COLO668 (cell line): Measurements from ENCODE around the gene GKN1.

Experiments used
- DNase-seq: peaks from one replicate; lab custom pipeline; 2025; ENCODE audit not compliant: unreplicated experiment; lab: John Stamatoyannopoulos, UW

GKN1 gene

DNA sequence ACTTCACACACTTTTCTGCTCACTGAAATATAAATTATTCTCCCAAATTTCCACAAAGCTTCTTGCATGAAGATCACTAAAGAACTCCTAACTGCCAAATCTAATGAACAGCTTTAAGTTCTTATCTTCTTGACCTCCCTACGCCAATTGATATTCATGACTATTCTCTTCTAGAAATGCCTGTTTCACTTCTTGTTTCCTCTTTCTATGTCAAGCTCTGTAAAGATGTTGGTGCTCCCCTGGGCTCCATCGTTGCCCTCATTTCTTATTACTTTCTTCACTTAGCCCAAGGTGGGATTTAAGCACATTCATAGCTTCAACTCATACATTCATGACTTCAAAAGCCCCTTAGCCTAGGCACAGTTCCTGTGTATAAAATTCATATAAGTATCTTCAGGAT, 29.3 kb downstream of the GKN1 start:
- no peak for DNase-seq

DNA sequence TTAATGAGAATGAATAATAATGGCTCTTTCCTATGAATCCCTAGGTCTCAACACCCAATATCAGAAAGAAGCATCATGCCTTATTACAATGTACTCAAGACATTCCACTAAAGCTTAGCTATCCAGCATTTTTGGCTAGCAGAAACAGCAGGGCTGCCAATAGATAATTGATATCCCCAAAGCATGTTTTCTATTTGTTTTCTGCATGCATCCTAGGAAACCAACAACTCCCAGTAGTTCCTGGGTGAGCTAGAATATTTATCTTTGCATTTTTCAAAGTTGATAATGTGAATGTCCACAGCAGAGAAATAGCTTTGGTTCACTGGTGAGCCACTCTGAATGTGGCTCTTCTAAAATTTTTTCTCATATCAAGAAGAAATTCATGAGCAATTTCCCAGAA, 32.7 kb downstream of the GKN1 start:
- no peak for DNase-seq

DNA sequence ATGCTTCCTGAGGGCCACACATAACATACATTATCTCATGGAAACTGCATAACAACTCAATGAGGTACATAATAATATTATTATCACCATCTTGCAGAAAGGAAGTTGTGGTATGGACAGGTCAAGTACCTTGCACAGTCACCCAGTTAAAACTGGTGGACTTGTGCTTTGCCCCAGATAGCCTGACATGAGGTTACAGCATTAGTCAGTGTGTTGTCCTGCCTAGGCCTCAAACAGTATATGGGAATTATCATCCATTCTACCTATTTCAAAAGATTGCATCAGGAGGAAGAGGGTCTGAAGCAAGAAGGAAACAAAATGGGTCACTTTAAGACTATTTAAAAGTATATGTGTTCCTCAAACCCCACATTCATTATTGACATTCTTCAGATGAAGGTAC, 33.2 kb downstream of the GKN1 start:
- no peak for DNase-seq

DNA sequence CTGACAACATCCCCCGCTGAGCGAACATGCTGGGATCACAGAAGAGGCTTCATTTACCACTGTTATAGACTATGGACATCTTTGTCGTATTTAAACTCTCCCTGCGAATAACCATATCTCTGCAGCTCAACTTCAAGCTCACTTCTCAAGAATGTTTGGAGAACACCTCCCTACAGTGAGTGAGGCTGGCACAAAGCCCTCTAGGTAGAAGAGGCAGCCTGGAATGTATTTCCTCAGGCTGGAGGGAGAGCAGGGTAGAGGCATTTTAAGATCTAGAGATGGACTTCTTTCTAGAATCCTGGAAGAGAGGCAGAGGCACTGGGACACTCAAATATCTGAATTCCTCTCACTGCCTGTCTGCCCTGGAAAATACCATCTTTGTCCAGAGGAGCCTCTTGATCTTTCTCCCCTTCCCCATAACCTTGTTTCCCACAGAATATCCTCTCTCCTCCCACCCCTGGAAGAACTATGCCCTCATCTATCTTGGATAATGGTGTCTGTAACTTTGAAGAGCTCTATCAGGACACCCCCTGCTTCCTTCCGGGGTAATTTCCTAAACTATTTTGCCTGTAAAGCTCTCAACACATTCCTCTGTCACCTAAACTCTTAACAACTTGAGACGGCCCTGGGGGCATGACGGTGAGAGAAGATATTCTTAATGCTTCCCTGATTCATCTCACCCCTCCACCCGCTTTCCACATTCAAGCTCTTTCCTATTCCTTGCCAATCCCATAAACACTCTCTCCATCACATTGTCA, 36.2 kb downstream of the GKN1 start:
- no peak for DNase-seq

DNA sequence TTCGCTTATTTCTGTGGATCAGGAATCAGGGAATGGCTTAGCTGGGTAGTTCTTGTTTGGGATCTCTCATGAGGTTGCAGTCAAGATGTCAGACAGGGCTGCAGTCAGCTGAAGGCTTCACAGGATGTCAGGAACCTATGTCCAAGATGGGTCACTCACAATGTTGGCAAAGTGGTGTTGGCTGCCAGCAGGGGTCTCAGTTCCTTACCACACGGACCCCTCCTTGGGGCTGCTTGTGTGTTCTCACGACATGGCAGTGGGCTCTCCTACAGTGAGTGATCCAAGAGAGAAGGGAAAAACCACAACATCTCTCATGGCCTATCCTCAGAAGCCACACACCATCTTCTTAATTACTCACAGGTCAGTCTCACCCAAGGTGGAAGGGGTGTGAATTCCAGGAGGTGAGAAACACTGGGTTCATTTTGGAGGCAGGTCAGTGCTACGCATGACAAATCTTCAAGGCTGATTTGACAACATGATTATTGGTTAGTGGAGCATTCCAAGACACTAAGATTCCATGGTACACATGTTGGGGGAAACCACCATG, 37.2 kb downstream of the GKN1 start:
- no peak for DNase-seq

DNA sequence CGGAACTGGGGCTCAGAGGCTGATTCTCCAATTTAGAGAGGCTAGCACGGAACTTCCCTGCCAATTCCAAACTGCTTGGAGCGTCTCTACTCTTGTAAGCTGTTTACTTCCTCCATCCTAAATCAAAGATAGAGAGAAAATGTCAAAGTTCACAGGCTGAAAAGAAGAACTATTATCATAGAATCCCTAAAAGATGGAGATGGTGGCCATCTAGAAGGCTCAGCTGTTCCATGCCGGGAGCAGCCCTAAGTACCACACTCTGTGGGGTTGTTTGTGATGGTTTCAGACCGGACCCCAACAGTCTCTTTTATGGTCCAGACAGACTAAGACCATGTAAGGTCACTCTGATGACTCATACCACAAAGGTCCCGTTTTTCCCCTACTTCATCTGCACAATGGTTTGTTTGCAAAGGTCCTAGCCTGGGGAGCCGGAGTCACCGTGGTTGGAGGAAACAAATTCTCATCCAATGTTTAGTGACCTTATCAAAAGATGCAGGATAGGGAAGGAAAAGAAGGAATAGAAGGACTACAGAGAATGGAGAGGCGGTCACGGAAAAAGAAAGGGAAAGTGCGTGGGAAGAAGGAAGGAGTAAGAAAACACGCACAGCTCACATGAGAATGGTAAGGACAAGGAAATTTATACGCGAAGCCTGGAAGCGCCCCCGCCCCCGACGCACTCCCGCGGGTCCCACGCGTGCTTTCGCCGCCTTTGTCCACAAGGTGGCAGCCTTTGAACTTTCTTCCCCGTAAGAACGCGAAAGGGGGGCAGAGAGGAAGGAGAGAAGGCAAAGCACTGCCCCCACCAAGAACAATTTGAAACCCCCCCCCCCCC, 38.1 kb downstream of the GKN1 start:
- peak; percentile 65 for DNase-seq

DNA sequence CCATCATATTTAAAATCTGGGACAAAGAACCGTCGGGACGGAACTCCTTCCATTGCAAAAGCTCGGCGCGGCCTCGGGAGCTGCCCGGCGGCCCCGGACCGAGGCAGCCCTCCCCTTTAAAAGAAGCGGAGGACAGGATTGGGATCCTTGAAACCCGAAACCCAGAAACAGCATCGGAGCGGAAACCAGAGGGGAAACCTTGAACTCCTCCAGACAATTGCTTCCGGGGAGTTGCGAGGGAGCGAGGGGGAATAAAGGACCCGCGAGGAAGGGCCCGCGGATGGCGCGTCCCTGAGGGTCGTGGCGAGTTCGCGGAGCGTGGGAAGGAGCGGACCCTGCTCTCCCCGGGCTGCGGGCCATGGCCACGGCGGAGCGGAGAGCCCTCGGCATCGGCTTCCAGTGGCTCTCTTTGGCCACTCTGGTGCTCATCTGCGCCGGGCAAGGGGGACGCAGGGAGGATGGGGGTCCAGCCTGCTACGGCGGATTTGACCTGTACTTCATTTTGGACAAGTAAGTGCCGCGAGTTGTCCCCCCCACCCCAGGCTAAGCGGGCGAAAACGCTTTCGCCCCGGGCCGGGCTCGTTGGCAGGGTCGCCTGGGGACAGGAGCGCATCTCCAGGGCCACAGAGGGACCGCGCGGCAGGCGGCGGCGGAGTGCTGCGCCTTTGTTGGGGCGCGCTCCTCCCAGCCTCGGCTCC, 38.9 kb downstream of the GKN1 start, which contains the start of gene ANTXR1:
Gene ANTXR1, plus strand, starts transcription at position 38 of the 698 bp plus-strand sequence. Its CDS starts 321 bp downstream, at position 359.
- peak; percentile 73 for DNase-seq

DNA sequence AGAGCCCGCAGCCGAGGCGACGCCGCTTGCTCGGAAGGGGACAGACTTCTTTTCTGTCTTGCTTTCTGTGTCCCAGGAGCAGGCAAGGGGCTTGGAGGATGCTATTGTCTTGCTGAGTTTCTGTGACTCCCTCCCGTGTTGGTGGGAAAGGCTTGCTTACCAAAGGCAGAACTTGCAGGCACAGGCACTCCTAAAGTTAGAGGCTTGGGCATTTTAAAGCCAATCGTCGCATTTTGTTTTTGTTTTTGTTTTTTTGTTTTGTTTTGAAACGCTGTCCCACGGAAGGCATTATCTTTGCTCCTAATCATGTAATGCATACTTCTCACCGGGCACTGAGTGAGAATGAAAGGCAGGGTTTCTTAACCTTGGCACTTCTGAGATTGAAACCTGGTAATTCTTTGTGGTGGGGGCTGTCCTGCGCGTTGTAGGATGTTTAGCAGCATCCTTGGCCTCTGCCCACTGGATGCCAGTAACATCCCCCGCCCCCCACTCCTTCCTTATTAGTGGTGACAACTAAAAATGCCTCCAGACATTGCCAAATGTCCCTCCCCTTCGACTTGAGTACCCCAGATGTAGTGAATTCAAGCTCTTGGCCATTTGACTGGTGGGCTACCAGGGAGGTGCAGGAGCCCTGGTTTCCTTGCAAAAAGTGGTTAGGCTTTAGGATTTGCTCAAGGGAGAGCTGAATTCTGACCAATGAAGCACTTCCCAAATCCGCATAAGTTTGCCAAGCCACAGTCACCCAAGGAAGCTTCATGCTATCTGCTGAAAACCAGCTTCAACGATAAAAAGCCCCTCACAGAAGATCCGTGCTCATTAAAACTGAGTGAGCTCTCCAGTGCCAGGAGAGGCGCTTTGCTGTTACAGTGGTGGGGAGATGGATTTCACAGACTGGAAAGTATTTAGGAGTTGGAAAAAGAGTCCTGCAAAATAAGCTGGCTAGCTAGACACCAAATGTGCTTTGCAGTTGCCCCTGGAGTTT, 39.7 kb downstream of the GKN1 start:
- peak; percentile 15 for DNase-seq

DNA sequence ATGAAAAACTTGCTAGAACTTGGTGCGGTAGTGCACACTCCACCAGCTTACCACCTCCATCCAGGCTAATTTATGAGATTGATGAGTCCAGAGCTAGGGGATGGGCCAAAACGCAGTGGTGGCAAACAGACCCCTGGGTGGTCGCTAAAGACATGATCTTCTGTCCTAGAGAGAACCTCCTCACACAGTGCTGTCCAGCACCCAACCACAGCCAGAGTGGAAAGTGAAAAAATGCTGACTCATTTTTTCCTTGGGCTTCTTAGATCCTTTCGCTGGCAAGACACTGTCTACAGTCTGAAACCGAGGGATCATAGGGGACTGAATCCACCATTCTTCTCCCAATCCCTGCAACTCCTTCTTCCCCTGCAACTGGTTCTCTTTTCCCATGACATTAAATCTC, 42.6 kb downstream of the GKN1 start:
- DNase-seq, result no peak

DNA sequence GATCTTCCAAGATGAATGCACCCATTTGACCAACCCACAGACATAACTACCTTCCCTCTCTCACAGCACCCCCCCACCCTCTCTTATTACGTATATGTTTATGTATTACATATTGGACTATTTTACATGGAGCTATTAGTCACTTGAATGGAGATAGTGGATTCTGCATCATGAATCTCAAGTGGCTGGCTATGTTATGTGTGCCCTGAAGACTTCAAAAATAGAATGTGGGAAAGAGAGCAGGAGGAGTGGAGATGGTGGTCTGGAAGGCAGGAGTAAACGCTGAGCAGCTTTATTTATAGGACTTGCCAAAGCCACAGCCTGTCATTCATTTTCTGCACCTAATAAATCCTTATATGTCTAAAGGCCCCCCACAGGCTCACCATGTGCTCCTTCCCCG, 43.4 kb downstream of the GKN1 start:
- DNase-seq, result no peak

DNA sequence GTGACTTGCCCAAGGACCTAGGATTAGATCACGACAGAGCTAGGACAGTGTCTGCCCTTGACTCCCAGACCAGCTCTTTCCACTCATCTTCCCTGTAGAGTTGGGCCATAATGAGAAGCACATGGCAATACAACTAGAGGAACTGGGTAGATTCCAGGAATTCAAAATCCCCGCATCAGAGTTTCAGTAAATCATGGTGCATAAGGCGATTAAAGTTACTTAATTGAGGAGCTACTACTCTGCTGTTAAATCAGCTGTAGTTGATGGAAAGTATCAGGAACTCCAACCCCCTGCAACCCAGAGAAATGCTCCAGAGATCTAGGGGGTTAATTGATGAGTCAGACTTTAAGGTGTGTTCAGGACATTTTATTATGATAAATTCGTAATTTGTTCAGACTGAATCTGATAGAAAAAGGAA, 44.3 kb downstream of the GKN1 start:
- DNase-seq, result no peak

DNA sequence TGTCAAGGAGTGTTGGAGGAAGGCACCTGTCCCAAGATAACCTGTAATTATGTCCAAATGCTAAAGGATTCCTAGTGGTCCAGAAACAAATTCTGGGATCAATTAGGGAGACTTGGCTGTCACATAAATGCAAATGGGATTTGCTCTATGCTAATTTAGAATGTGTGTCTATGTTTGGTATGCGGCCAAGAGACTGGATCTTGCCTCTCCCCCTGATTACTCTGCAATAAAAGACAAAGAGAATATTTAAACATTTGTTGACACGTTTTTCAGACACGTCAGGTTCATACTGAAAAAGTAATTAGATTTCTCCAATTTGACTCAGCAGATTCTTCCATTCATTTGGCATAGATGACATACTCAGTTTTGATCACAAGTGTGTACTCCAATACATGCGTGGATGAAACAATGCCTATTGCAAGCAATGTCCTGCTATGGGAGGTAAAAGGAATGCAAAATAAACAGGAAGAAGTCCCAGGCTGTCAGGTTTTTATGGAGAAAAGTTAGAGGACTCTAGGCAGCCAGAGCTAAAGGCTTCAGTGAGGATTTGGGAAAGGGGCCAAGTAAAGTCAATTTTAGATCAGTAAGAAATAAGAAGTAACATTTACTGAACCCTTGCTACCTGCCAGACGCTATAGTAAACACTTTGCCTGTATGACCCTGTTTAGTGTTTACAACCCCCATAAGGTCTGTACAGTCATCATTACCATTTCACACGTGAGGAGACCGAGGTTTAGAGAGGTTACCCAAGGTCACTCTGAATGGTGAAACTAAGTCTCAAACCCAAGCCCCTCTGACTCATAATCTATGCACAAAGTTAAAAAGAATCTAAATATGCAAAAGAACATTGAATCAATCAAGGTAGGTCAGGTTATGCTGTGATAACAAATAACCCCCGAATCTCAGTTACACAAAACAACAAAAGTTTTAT, 46.3 kb downstream of the GKN1 start:
- no peak for DNase-seq

DNA sequence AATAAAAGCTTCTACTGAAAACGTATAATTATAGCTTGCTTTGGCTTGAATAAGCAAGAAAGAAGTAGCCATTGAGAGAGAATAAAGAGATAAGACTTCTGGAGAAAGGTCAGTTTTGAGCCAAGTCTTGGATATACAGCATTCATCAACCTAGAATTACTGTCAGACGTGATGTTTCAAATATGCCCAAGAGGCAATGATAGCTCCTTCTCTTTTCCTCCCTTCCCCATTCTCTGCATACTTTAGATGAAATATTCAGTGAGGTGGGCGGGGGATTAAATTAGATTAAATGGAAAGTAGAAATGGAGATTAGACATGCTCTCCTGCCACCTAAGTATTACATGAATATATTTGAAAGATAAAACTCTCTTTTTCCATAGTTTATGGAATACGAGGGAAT, 47.3 kb downstream of the GKN1 start:
- no peak for DNase-seq

DNA sequence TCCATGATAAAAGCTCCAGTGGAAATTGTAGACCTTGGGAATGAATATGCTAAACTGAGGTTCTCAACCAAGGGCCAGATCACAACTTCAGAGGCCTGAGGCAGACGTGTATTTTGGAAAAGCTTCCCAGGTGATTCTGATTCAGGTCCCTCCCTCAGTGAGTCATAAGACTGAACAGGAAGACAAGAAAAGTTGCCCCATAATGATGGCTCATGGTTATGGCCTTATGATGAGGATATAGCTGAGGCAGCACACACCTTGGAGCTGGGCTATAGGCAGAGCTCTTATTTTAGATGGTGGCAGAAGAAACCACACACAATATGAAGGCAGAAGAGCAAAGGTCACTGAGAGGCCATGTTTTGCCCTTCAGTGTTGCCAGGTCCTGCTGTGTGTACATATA, 48.1 kb downstream of the GKN1 start:
- no peak for DNase-seq

DNA sequence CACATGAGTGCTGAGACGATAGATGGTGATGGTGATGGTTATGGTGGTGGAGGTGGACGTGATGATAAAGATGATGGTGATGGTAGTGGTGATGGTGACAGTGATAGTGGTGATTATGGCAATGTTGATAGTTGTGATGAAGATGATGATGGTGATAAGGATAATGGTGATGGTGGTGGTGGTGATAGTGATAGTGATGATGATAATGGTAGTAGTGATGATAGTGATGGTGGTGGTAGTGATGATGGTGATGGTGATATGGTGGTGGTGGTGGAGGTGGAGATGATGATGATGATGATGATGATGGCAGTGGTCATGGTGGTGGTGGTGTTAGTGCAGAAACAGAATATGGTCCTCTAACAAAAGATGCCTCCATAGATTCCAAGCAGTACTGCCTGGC, 48.8 kb downstream of the GKN1 start:
- no peak for DNase-seq

DNA sequence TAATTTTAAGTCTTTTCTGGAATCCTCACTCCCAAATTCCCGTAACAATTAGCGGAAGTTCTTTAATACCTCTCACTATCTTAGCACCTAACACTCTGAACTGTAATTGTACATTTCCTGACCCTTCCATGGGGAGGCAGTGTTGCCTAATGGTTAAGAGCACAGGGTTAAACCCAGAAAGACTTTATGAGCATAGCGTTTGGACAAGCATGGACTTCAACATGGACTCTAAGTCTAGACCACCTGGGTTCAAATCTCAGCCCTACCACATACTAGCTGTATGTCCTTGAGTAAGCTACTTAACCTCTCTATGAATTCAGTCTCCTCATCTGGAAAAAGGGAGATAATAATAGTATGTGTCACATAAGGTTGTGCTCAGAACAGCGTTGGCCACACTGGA, 51.6 kb downstream of the GKN1 start:
- DNase-seq, result peak; percentile 45

DNA sequence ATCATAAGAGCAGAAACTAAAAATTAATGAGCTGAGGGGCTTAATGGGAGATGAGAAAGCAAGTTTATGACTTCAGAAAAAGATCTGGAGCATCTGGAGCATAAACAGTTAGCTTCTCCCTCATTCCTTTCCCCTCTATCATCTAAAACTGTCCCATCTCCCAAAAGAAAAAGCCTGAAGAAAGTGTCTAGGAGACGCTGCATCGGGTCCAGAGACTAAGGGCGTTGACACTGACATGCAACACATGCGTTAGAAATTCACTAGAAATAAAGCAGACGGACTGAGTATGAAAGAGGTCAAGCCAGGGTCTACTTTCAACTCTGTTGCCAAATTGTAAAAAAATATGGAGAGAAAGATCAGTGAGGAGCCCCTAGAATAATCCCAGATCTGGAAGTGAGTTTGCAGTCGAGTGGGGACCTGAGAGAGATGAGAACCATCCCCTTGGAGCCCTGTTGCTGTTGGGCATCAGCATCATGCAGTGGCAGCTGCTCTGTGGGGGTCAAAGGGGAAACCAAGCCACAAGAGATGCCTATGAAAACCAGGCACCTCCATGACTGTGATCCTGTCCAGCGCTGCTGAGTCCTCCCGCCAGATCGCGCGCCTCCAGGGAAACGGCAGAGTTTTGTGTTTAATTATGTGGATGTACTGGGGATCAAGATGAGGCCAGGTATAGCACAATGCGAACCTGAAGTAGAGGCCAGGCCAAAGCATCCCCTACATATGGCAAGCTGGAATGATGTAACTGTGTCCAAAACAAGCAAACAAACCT, 52.4 kb downstream of the GKN1 start:
- no peak for DNase-seq
